Panc1 (cell line): ENCODE measurements around the gene TBCK. TPM values are rescaled to one million over a fixed set of nuclear protein-coding genes. Genes with fewer than 3 reads are reported as not detected.

Experiments used
- ATAC-seq: fragments of 200-7000 bp; cut with Tn5 transposase; 2 replicates; pipeline ENCODE4 v1.9.1; 2020; ENCODE audit warnings: mild to moderate bottlenecking, moderate library complexity
- BruUV-seq: library from RNA; stranded (reverse); fragments of 400-500 nt; replicated peaks from 2 replicates; lab custom pipeline; 2021; lab: Mats Ljungman, UMichigan
- CTCF ChIA-PET: fragments of 300-600 bp; sonication (Branson Sonifier 250); formaldehyde crosslinking; loops from one replicate; lab custom pipeline; 2022; ENCODE audit warnings: antibody characterized with exemption; lab: Charles Lee
- POLR2A ChIA-PET: fragments of 300-600 bp; sonication (Branson Sonifier 250); formaldehyde crosslinking; loops from one replicate; lab custom pipeline; 2022; ENCODE audit warnings: antibody characterized with exemption; lab: Charles Lee
- DNase-seq: peaks from one replicate; pipeline ENCODE4 v3.0.0-alpha.2; 2010; ENCODE audit warnings: low read depth, low spot score
- H3K27ac ChIP-seq: 2 replicates; pipeline ENCODE4 v1.5.1; 2011; ENCODE audit warnings: mild to moderate bottlenecking, low read length, inconsistent platforms
- H3K27me3 ChIP-seq: fragments of 200-500 bp; sonication (Bioruptor generic); 2 replicates; pipeline ENCODE4 v1.6.0; 2014; ENCODE audit warnings: low read length, inconsistent platforms; ENCODE audit not compliant: control insufficient read depth, insufficient read depth
- H3K36me3 ChIP-seq: fragments of 200-500 bp; sonication (Bioruptor generic); 2 replicates; pipeline ENCODE4 v1.5.1; 2014; ENCODE audit warnings: inconsistent platforms, mild to moderate bottlenecking, low read length, moderate library complexity; ENCODE audit not compliant: control insufficient read depth, insufficient read depth
- H3K4me1 ChIP-seq: 2 replicates; pipeline ENCODE4 v1.5.1; 2011; ENCODE audit warnings: inconsistent platforms, mild to moderate bottlenecking, low read length, moderate library complexity; ENCODE audit not compliant: control insufficient read depth, insufficient read depth
- H3K4me3 ChIP-seq, 2 experiments: 2 replicates each; pipeline ENCODE4 v1.5.1; 2011 to 2012; ENCODE audit warnings: low read depth in 2 of 2, low read length in 2 of 2, mild to moderate bottlenecking in 2 of 2, inconsistent platforms in 1 of 2, moderate library complexity in 1 of 2
- H3K9me3 ChIP-seq: fragments of 200-500 bp; sonication (Bioruptor generic); 2 replicates; pipeline ENCODE4 v1.5.1; 2014; ENCODE audit warnings: low read depth, mild to moderate bottlenecking, inconsistent platforms, low read length, moderate library complexity; ENCODE audit not compliant: control insufficient read depth, insufficient read depth
- POLR2AphosphoS5 ChIP-seq: IDR thresholded peaks from 2 replicates; pipeline ENCODE4 v1.6.1; 2012; ENCODE audit warnings: mild to moderate bottlenecking, low read depth, low read length, moderate library complexity
- SIN3A ChIP-seq: IDR thresholded peaks from 2 replicates; pipeline ENCODE4 v1.6.1; 2012; ENCODE audit warnings: low read depth, mild to moderate bottlenecking, low read length, moderate library complexity, borderline replicate concordance; ENCODE audit not compliant: insufficient read depth
- TCF7L2 ChIP-seq: IDR thresholded peaks from 2 replicates; pipeline ENCODE4 v1.6.1; 2011; ENCODE audit warnings: mild to moderate bottlenecking, low read depth, low read length, inconsistent platforms
- in situ Hi-C: cut with HindIII; loops from 2 replicates; pipeline ENCODE4 v1.10.0; 2016; ENCODE audit warnings: low sequenced_read_pairs, low pct_unique_long_range_greater_than_20kb
- intact Hi-C: fragments of 100-400 bp; cut with micrococcal nuclease; formaldehyde crosslinking; loops from one replicate; pipeline ENCODE4 v1.10.0; 2022; ENCODE audit not compliant: unreplicated experiment
- total RNA-seq: library from RNA; stranded (reverse); gene quantifications from one replicate; pipeline ENCODE4 v1.2.1, GENCODE V29; 2021; ENCODE audit not compliant: unreplicated experiment
- TF ChIP-seq, protein P1 (sequence below): fragments of 450-650 bp; IDR thresholded peaks from 2 replicates; pipeline ENCODE4 v1.5.1; 2017; ENCODE audit warnings: mild to moderate bottlenecking
- TF ChIP-seq, protein P2 (sequence below), 2 experiments: IDR thresholded peaks; 2 replicates each; pipeline ENCODE4 v1.6.1; 2011 to 2012; ENCODE audit warnings: low read depth in 2 of 2, control low read depth in 1 of 2, low read length in 1 of 2, mild to moderate bottlenecking in 1 of 2, moderate library complexity in 1 of 2; ENCODE audit not compliant: insufficient read depth in 1 of 2

Gene TBCK
- total RNA-seq, 1 experiment from 2014 or later = 15.1 TPM

DNA sequence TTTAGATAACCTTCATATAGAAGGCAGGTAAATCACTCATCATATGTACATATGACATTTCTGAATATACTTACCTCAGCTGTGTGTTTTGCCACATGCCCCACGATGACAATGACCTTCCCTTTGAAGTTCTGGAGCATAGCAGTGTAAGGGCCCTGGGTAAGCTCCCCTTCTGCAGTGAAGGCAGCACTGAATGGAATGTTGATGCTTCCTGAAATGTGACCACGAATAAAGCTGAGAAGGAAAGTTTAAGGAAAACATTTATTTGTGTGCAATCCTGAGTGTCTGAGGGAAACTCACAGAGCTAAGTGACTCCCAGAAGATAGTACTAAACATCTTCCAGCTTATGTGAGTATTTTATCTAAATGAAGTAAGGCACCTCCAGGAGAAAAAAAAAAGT, 220.6 kb downstream of the TBCK start:
- ATAC-seq (no peak), DNase-seq (no peak)
- intact Hi-C loops = no loop called here
- Histone ChIP-seq H3K27me3 (no peaks in the 10 kb centered on the region), H3K27ac (no peak overlapping the region), H3K9me3 (no peaks in the 10 kb centered on the region), H3K36me3 (no peaks in the 10 kb centered on the region), H3K4me3 (no peak overlapping the region), H3K4me1 (no peaks in the 10 kb centered on the region)
- POLR2A ChIA-PET = no interaction called here
- in situ Hi-C loops = no loop called here
- CTCF ChIA-PET = no interaction called here
- BruUV-seq = no TSS peak
- TF ChIP-seq POLR2AphosphoS5 (no peak), SIN3A (no peak), TCF7L2 (no peak)
- TF ChIP-seq, protein P1, sequence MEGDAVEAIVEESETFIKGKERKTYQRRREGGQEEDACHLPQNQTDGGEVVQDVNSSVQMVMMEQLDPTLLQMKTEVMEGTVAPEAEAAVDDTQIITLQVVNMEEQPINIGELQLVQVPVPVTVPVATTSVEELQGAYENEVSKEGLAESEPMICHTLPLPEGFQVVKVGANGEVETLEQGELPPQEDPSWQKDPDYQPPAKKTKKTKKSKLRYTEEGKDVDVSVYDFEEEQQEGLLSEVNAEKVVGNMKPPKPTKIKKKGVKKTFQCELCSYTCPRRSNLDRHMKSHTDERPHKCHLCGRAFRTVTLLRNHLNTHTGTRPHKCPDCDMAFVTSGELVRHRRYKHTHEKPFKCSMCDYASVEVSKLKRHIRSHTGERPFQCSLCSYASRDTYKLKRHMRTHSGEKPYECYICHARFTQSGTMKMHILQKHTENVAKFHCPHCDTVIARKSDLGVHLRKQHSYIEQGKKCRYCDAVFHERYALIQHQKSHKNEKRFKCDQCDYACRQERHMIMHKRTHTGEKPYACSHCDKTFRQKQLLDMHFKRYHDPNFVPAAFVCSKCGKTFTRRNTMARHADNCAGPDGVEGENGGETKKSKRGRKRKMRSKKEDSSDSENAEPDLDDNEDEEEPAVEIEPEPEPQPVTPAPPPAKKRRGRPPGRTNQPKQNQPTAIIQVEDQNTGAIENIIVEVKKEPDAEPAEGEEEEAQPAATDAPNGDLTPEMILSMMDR = no peak
- TF ChIP-seq, protein P2, sequence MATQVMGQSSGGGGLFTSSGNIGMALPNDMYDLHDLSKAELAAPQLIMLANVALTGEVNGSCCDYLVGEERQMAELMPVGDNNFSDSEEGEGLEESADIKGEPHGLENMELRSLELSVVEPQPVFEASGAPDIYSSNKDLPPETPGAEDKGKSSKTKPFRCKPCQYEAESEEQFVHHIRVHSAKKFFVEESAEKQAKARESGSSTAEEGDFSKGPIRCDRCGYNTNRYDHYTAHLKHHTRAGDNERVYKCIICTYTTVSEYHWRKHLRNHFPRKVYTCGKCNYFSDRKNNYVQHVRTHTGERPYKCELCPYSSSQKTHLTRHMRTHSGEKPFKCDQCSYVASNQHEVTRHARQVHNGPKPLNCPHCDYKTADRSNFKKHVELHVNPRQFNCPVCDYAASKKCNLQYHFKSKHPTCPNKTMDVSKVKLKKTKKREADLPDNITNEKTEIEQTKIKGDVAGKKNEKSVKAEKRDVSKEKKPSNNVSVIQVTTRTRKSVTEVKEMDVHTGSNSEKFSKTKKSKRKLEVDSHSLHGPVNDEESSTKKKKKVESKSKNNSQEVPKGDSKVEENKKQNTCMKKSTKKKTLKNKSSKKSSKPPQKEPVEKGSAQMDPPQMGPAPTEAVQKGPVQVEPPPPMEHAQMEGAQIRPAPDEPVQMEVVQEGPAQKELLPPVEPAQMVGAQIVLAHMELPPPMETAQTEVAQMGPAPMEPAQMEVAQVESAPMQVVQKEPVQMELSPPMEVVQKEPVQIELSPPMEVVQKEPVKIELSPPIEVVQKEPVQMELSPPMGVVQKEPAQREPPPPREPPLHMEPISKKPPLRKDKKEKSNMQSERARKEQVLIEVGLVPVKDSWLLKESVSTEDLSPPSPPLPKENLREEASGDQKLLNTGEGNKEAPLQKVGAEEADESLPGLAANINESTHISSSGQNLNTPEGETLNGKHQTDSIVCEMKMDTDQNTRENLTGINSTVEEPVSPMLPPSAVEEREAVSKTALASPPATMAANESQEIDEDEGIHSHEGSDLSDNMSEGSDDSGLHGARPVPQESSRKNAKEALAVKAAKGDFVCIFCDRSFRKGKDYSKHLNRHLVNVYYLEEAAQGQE (IDR thresholded peaks at IDR 0.05; ENCODE audit: insufficient read depth in 1 of 2, low read depth in 2 of 2, low read length in 1 of 2) = no peak

DNA sequence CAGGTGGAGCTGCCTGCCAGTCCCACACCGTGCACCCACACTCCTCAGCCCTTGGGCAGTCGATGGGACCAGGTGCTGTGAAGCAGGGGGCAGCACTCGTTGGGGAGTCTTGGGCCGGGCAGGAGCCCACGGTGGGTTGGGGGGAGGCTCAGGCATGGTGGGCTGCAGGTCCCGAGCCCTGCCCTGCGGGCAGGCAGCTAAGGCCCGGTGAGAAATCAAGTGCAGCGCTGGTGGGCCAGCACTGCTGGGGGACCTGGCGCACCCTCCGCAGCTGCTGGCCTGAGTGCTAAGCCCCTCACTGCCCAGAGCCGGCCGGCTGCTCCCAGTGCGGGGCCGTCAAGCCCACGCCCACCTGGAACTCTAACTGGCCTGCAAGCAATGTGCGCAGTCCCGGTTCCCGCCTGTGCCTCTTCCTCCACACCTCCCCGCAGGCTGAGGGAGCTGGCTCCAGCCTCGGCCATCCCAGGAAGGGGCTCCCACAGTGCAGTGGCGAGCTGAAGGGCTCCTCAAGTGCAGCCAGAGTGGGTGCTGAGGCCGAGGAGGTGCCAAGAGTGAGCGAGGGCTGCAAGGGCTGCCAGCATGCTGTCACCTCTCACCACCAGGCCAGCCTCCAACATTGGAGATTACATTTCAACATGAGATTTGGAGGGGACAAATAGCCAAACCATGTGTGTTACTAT, 223.5 kb downstream of the TBCK start:
- POLR2A ChIA-PET = no interaction called here
- H3K4me3 ChIP-seq = no peak overlapping the region
- H3K27ac ChIP-seq = no peak overlapping the region
- in situ Hi-C loops = no loop called here
- H3K4me1 ChIP-seq = no peaks in the 10 kb centered on the region
- DNase-seq (no peak), ATAC-seq (no peak)
- intact Hi-C loops = no loop called here
- TF ChIP-seq, protein P1 = no peak
- TF ChIP-seq SIN3A = no peak
- TF ChIP-seq TCF7L2 = no peak
- TF ChIP-seq POLR2AphosphoS5 = no peak
- TF ChIP-seq, protein P2 (IDR thresholded peaks at IDR 0.05; ENCODE audit: insufficient read depth in 1 of 2, low read depth in 2 of 2, low read length in 1 of 2) = no peak
- CTCF ChIA-PET = no interaction called here
- no peaks in the 10 kb centered on the region for H3K36me3 ChIP-seq
- BruUV-seq = no TSS peak
- H3K27me3 ChIP-seq = no peaks in the 10 kb centered on the region
- H3K9me3 ChIP-seq = no peaks in the 10 kb centered on the region
